K562 (cell line): ENCODE data around the gene GCSH. TPM values are rescaled to one million over a fixed set of nuclear protein-coding genes. Genes with fewer than 3 reads are reported as not detected.

Experiments
- ATF3 ChIP-seq, 2 experiments: fragments of 450-650 bp in 1 of 2; sonication (generic) in 1 of 2; formaldehyde crosslinking in 1 of 2; IDR thresholded peaks in 1 of 2; conservative IDR thresholded peaks in 1 of 2; 2 replicates each; pipeline versions ENCODE4 v1.6.1 to v1.8.1; 2016 to 2023; ENCODE audit warnings: mild to moderate bottlenecking in 2 of 2, moderate library complexity in 2 of 2, inconsistent platforms in 1 of 2, missing genetic modification reagents in 1 of 2
- BRD4 ChIP-seq: fragments of 200-600 bp; sonication (generic); IDR thresholded peaks from 2 replicates; pipeline ENCODE4 v1.6.1; 2017; ENCODE audit warnings: inconsistent platforms
- CHCHD3 ChIP-seq: fragments of 250-450 bp; sonication (Bioruptor Pico); IDR thresholded peaks from 2 replicates; pipeline ENCODE4 v2.1.2; 2022; ENCODE audit warnings: mild to moderate bottlenecking
- FOXK2 ChIP-seq, 2 experiments: fragments of 450-650 bp; IDR thresholded peaks in 1 of 2; conservative IDR thresholded peaks in 1 of 2; 2 replicates each; pipeline ENCODE4 v1.6.1; 2016; ENCODE audit warnings: low read depth in 2 of 2, mild to moderate bottlenecking in 1 of 2
- FOXP4 ChIP-seq: sonication (generic); formaldehyde crosslinking; IDR thresholded peaks from 2 replicates; pipeline ENCODE4 v1.8.0; 2022; ENCODE audit warnings: mild to moderate bottlenecking, missing genetic modification reagents, borderline replicate concordance
- IFI16 ChIP-seq: fragments of 250-450 bp; sonication (Bioruptor Pico); IDR thresholded peaks from 2 replicates; pipeline ENCODE4 v2.1.2; 2022; ENCODE audit warnings: mild to moderate bottlenecking, inconsistent platforms
- KDM4B ChIP-seq, 2 experiments: fragments of 450-650 bp in 1 of 2; sonication (generic) in 1 of 2; IDR thresholded peaks; 2 replicates each; pipeline ENCODE4 v1.6.1; 2016 to 2017; ENCODE audit warnings: borderline replicate concordance in 2 of 2, antibody characterized with exemption in 1 of 2, low read depth in 1 of 2, mild to moderate bottlenecking in 1 of 2
- PBX2 ChIP-seq, 2 experiments: IDR thresholded peaks in 1 of 2; conservative IDR thresholded peaks in 1 of 2; 2 replicates each; pipeline ENCODE4 v1.6.1; 2016; ENCODE audit warnings: low read depth in 2 of 2, mild to moderate bottlenecking in 1 of 2, missing compliant biosample characterization in 1 of 2, missing genetic modification characterization in 1 of 2, moderate library complexity in 1 of 2
- SMAD1 ChIP-seq: fragments of 150-350 bp; IDR thresholded peaks from 2 replicates; pipeline ENCODE4 v1.6.1; 2014; ENCODE audit warnings: low read length, low read depth; ENCODE audit not compliant: partially characterized antibody
- THAP7 ChIP-seq: fragments of 250-450 bp; sonication (Bioruptor Pico); IDR thresholded peaks from 2 replicates; pipeline ENCODE4 v1.5.0; 2021
- USF1 ChIP-seq: sonication (generic); formaldehyde crosslinking; IDR thresholded peaks from 2 replicates; pipeline ENCODE4 v1.9.0; 2022; ENCODE audit warnings: mild to moderate bottlenecking, missing genetic modification reagents
- ZNF197 ChIP-seq: fragments of 200-800 bp; sonication (Bioruptor generic); IDR thresholded peaks from 2 replicates; pipeline ENCODE4 v1.6.1; 2016; ENCODE audit warnings: low read depth, missing genetic modification characterization, missing compliant biosample characterization
- ZNF239 ChIP-seq: fragments of 250-450 bp; sonication (Bioruptor Pico); IDR thresholded peaks from 2 replicates; pipeline ENCODE4 v1.4.0; 2020; ENCODE audit warnings: mild to moderate bottlenecking
- ZNF347 ChIP-seq: fragments of 450-650 bp; formaldehyde crosslinking; IDR thresholded peaks from 2 replicates; pipeline ENCODE4 v1.4.0; 2020; ENCODE audit warnings: low read depth, mild to moderate bottlenecking, moderate library complexity
- ZNF445 ChIP-seq: fragments of 250-450 bp; sonication (Bioruptor Pico); IDR thresholded peaks from 2 replicates; pipeline ENCODE4 v1.4.0; 2020; ENCODE audit warnings: low read depth, mild to moderate bottlenecking, moderate library complexity
- ZZZ3 ChIP-seq: fragments of 450-650 bp; IDR thresholded peaks from 2 replicates; pipeline ENCODE4 v1.6.1; 2016; ENCODE audit warnings: antibody characterized with exemption, mild to moderate bottlenecking, moderate library complexity
- polyA plus RNA-seq, 8 experiments: library from polyadenylated mRNA; depleted of rRNA in 4 of 8; stranded (reverse) in 5 of 8; unstranded in 3 of 8; fragments of >200 nt; fragmentation: Nextera tagmentation in 2 of 8; fragmentation: Illumina TruSeq in 1 of 8; extraction: Ambion mirVana in 2 of 8; extraction: Trizol in 1 of 8; gene quantifications; 2 replicates each; pipeline versions ENCODE4 v1.2.1 to v1.2.3, GENCODE V29; 2011 to 2014; ENCODE audit warnings: inconsistent platforms in 1 of 8, missing spikeins in 1 of 8
- total RNA-seq, 7 experiments: library from RNA; depleted of rRNA in 6 of 7; stranded (reverse); fragments of >200 nt in 6 of 7; fragmentation: Illumina TruSeq in 2 of 7; extraction: Trizol in 2 of 7; gene quantifications; 2 replicates each; pipeline versions ENCODE4 v1.2.1 to v1.2.3, GENCODE V29; 2011 to 2021; ENCODE audit warnings: low replicate concordance in 1 of 7

GCSH gene
- total and polyA plus RNA-seq, 9 of the 15 experiments (the other 6 are each of a cell fraction or from before 2014, with no cell fraction given), result 35.0 to 121 (median 89.0) TPM

GRCh38 chr16:81097230-81097629, 1.0 kb upstream of the GCSH start (continued):
- TF ChIP-seq PBX2 (CRISPR knock-in tag; IDR thresholded peaks at IDR 0.05; ENCODE audit: low read depth) (no peak), PBX2 (tag; conservative IDR thresholded peaks at IDR 0.05; ENCODE audit: low read depth) (no peak), ZZZ3 (no peak), KDM4B (IDR thresholded peaks at IDR 0.05; ENCODE audit: borderline replicate concordance in 2 of 2, low read depth in 1 of 2) (no peak), BRD4 (no peak; the same call in 1 of the 2 replicates), CHCHD3 (no peak), ZNF197 (CRISPR knock-in tag) (no peak), FOXP4 (no peak), SMAD1 (no peak), IFI16 (CRISPR knock-in tag) (no peak), FOXK2 (conservative IDR thresholded peaks at IDR 0.05 in 1 of 2, IDR thresholded peaks at IDR 0.05 in 1 of 2; ENCODE audit: low read depth in 2 of 2) (no peak), ZNF445 (CRISPR knock-in tag) (no peak), ATF3 (IDR thresholded peaks at IDR 0.05) (peak; percentile 9; the same call in 1 of the 2 replicates), ATF3 (CRISPR knock-in tag; conservative IDR thresholded peaks at IDR 0.05) (no peak), ZNF239 (CRISPR knock-in tag) (no peak), ZNF347 (CRISPR knock-in tag) (0 out of 2 replicates have a peak, but pooled peaks have one; percentile 35), THAP7 (CRISPR knock-in tag) (no peak), USF1 (CRISPR knock-in tag) (no peak)
